HG03060 (cell line): ENCODE data around the gene ANKS1B.

Source experiments
- ATAC-seq: cut with Tn5 transposase; IDR thresholded peaks from one replicate; pipeline ENCODE4 v1.9.1; 2021; ENCODE audit warnings: low read depth, moderate number of reproducible peaks; ENCODE audit not compliant: unreplicated experiment

ANKS1B gene

DNA sequence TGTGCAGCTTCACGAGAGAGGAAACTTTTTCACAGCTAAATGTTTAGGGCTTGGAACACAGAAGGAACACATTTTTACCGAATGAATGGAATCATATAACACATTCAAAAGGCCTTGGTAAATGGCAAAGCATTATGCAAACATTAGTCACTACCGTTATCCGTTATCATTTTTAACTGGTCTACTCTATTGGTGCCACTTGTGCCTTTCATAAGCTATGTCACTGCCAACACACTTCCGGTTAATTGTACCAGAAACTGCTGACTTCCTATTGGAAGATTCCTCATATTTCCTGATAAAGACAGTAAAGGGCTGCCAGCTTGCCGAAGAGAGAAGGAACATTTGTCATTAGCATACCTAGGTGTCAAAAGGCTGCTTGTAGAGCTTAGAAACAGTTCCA lies 1170.5 kb downstream of the ANKS1B start:
- no peak for ATAC-seq

DNA sequence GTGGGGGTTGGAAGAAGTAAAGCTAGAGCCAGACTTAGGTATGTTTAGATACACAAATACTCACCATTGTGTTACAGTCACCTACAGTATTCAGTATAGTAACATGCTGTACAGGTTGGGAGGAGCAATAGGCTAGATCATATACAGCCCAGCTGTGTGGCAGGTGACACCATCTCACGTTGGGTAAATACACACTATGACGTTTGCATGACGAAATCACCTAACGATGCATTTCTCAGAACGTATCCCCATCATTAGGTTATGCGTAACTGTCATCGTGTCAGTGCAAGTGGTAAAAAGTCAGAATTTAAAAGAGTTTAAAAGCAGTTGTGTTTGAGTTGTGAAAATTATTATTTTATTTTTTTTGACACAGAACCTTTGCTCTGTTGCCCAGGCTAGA lies 1172.5 kb downstream of the ANKS1B start:
- ATAC-seq, result no peak

DNA sequence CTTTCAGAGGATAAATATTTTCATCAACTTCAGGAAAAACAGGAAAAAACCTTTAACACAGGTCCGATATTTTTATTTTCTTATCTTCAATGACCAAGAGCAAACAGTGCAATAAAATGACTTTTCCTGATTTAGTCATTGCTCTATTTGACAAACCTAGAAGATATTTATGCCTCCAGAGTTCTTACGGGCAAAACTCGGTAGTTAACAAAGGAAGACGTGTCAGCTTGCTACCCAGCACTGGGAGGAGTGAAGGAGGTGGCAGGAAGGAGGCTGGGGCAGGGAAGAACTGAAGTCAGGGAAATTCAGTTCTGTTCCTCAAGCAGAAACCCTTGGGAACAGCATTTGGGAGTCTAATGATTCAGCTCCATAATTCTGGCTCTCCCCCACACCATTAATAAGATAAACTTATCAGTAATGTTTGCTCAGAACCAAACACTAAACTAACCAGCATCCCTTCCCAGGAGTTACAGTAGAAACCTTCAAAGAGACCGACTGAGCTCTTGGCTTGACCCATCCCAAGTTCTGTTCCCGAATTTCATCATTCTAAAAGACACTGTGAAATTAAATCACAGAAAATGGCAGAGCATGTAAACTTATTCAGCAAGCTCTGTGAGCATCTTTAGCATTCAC lies 1176.4 kb downstream of the ANKS1B start:
- no peak for ATAC-seq

DNA sequence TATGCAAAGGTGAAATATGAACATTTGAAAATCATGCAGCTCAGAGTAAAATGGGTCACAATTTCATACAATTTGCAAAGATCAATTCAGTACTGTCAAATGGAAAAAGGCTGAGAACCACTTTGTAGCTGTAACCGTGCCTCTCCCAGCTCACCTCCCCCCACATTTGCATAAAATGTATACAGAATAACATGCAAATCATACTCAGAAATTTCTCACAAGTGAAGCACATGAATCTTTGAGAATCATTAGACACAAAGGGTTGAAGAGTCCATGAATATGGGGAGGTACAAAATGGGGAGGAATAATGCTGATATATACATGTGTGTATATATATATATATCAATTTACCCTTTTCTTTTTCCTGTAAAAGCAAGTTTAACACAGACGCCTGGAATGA lies 1177.5 kb downstream of the ANKS1B start:
- ATAC-seq, result no peak

DNA sequence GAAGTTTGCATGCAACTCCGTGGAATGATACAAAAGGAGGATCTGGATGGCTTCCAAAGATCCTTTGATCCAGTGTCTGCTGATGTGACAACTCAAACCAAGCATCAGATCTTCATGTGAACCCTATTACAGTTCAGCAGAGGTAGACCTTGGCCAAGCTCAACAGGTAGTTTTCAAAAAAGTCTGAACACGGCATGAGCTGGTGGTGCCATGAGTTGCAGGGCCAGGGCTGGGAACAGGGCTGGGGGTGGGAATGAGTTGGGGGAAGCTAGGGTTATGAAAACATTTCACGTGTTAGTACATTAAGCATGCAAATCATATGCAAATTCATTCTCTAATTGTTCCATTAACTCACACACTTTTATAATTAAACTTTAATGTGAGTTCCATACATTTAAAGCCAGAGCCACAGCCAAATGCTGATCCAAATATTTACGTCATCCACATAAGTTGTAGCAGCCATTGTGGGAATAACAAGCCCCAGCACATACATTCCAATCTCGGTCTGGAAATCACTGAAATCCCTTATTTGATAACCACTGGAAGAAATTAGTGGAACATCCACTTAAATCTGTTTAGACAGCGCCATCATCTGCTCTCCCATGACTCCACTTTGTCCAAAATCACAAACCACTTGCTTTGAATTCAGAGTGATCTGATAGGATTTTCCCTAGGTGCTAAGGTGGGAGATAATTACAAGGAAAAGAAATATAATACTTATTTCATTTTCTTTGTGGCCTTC lies 1181.1 kb downstream of the ANKS1B start:
- no peak for ATAC-seq

DNA sequence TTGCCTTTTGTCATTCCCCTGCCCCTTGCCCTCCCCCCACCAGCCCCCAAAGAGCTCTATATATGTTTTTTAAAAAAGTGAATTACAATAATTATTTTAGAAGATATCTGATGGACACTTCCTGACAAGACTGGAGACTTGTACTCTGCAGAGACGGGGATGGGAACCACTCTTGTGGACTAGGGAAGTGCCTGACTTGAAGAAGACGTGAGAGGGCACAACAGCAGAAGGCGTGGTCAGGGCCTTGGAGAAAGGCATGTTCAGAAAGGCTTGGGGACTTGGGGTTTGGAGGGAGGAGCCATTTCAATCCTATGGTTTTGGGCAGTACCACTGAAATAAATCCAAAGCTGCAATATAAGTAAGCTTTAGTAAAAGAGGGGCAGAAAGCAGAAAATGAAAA lies 1184.9 kb downstream of the ANKS1B start:
- ATAC-seq, result no peak

DNA sequence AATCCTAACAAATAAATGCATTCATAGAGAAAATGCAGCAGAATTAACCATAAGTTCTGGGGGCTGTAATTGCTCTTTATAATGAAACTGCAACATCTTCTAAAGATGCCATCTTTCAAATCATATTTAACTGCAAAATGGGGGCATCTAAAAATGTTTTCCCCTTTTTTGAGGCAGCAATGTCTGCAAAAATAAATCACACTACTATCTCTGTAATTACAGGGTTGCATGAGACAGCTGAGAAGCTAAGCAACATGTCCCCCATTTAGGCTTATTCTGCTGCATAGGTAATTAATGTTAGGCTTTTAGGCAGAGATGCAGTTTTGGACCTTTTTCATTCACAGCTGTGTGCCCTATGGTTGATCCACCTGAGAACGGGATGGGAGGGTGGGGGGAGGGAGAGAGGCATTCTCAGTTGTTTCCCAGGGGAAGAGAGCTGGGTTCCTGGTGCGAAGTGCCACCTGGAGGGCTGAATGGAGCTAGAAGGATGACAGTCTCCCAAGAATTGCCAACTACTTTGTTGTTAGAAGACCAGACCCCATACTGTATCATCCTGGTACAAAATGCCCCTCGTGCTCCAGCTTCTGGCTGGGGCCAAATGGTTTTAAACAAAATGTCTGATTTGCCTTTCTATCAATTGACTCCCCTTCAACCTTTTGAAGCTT lies 1185.5 kb downstream of the ANKS1B start:
- ATAC-seq, result no peak

DNA sequence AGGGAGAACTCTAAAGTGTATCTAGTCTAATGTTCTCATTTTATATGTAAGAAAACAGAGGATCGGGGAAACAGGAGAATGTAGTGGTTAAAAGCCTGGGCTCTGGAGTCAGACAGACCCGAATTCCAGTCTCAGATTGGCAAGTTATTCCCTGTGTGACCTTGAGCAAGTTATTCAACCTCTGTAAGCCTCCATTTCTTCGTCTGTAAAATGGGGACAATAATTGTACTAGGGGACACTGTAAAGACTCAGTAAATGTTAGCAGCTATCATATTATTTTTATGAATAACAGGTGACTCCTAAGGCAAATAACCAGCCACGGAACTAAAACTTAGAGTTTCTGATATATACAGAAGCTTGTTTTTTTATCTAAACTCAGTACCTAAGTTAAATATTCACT lies 1187.5 kb downstream of the ANKS1B start:
- ATAC-seq, result no peak

DNA sequence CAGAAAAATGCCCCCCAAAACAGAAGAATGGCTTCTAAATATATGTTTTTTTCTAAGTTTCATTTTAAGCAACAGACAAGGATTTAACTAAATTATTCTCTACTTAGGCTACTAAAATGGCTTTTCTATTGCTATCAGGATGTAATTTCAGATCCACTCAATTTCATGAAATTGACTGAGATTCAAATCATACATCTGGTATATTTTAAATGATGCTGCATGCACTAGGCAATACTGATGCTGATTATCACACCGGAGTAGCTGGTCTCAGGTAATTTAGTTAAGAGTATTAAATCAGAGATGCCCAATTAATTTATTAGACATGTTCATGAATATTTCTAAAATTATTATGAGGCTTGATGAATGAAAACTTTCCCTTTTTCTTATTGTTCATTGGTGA lies 1188.0 kb downstream of the ANKS1B start:
- no peak for ATAC-seq

DNA sequence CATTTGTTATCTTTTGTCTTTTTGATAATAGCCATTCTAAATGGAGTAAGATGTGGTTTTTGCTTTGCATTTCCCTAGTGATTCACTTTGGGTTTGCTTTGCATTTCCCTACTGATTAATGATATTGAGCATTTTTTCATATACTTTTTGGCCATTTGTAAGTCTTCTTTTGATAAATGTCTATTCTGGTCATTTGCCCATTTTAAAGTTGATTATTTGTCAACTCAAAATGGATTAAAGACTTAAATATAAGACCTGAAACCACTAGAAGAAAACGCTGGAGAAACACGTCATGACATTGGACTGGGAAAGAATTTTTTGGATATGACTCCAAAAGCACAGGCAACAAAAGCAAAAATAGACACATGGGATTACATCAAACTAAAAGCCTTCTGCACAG lies 1191.6 kb downstream of the ANKS1B start:
- ATAC-seq, result no peak

DNA sequence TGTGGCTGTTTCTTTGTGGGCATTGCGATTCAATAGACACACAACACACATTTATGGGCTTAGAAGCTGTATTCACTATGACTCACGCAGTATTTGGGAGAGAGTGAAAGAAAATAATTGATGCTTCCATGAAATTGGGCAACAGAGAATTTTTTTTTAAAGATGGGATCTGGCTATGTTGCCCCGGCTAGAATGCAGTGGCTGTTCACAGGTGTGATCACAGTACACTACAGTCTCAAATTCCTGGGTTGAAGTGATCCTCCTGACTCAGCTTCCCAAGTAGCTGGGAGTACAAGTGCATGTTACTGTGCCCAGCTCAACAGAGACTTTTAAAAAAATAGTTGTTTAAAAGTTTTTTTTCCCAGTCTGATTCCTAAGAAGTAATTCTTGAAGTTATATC lies 1193.3 kb downstream of the ANKS1B start:
- ATAC-seq, result no peak

DNA sequence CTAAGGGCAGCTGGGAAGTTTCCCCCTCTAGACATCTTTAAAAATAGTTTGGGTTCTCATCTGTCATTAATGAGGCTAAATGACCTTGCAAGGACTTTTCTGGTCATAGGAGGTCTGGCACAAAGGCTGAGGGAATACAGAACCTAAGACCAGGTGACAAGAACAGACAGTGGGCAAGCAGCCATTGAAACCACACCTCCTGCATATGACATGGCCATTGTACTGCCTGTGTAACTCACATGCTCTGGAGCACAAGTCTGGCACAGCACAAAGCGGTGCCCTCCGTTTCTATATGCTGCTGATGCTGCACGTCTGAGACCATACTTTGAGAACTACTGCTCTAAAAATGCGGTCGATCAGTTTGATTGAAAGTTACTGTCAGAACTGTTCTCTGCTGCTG lies 1196.3 kb downstream of the ANKS1B start:
- ATAC-seq, result no peak

DNA sequence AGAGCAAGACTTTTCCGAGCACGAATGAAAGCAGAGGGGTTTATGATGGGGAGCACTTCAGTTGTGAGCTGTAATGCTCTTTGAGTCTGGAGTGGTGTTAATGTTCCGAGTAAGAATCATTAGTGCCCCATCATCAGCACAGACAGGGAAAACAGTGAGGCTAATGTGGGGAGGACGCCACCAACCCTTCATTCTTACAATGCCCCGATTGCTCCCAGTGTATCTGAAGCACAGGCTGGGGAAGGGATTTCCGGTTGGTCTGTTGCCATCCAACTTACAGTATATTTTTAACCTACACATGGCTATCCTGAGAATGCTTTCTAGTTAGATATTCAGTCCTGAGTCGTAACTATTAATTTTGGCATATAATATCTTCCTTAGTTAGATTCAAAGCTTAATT lies 1198.1 kb downstream of the ANKS1B start:
- ATAC-seq, result no peak

DNA sequence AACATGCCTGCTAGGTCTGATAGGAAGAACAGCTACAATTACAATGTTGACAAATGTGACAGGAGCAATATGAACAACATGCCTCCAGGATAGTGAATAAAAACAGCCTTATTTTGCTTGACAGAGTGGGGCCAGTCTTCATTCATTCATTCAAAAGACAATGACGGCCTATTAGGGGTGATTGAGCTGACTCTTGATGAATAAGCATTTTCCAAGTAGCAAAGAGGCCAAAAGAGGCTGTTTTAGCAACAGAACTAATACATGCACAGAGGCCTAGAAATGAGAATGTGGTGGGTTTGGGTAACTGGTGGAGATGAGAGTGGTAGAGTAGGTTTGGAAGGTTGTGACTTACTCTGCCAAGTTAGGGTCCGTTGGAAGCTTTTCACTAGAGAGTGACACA lies 1201.3 kb downstream of the ANKS1B start:
- no peak for ATAC-seq

DNA sequence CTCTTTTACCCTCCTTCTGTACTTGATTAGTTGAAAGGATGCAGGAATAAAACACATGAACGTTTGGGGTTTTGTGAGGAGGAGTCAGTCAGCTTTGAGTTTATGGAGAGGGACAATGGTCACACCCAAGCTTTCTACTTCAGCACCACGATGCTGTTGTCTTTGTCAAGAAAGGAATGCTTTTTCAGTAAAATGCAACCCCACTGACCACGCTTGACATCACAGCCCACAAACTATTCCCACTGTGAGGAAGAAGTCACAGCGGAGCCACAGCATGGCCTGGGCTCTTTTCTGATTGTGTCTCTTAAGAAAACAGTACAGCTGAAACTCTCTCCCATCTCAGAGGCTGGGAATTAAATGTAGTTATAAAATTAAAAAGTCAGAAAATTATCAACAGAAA lies 1204.5 kb downstream of the ANKS1B start:
- ATAC-seq, result no peak

DNA sequence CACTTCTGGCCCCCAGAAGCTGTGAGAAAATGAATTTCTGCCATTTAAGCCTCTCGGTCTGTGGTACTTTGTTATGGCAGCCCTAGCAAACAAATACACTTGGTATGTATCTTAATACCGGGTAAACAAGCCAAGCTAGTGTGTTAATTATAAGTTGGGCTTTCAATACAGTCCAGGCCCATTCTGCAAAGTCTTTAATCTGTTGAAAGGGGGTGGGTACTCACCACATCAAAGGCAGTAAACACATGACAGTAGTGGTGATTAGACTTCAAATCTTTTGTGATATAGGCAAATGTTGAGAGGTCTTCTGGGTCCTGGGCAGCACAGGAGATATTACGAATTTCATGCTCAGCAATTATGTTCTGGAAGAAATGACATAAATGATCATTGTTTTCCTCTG lies 1211.9 kb downstream of the ANKS1B start:
- ATAC-seq, result no peak

DNA sequence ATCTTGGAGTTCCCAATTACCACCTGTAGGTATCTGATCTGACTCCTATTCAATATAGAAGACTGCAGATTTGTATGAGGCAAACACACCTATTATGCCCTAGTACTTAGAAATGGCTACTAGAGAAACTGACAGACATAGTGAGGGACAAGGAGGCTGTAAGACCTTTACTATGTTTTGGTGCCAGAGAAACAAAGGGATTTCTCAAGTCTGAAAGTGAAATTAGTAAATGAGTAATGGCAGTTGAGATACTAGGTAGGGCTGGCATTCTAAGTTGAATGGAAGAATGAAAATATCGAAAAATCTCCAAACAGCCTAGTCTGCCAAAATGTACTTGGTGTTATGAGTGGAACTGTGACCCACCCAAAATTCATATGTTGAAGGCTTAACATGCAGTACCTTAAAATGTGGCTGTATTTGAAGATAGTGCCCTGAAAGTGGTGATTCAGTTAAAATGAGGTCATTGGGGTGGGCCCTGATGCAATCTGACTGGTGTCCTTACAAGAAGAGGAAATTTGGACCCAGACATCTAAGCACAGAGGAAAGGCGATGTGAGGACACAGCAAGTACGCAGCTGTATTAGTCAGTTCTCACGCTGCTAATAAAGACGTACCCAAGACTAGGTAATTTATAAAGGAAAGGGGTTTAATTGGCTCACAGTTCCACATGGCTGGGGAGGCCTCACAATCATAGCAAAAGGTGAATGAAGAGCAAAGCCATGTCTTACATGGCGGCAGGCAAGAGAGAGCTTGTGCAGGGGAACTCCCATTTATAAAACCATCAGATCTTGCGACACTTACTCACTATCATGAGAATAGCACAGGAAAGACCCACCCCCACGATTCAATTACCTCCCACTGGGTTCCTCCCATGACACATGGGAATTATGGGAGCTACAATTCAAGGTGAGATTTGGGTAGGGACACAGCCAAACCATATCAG lies 1212.7 kb downstream of the ANKS1B start:
- ATAC-seq, result no peak

DNA sequence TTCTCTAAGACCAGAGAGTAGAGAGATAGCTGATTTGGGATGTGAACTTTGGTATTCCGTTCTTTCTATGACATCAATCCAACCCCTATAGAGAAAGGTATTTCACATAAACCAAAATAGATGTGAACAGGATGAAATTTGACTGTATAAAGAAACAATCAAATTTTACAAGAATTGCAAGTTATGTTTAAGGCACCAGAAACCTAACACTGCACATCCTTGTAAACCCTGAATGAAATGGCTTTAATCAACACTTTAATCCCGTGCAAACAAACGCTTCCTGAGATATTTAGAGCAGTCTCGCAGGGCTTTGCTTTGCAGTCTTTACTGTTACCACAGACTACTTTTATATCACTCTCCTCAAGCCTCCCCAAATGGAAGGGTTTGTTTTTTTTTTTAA lies 1214.5 kb downstream of the ANKS1B start:
- ATAC-seq, result no peak

DNA sequence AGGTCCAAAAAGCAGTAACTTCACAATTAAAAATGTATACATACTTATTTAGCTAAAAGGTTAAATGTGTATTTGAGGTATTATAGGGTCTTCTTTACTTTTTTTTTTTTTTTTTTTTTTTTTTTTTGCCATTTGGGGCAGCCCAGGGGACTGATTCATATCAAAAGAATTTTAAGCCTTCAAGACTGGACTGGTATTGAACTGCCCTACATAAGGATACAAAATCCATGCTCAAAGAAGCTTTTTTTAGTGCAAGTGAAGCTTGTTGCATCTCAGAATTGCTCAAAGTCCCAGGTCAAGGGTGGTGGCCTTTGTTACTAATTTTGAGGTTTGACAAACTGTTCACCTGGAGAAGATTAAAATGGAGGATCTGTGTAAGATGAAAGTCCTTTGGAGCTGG lies 1215.7 kb downstream of the ANKS1B start:
- ATAC-seq, result no peak

DNA sequence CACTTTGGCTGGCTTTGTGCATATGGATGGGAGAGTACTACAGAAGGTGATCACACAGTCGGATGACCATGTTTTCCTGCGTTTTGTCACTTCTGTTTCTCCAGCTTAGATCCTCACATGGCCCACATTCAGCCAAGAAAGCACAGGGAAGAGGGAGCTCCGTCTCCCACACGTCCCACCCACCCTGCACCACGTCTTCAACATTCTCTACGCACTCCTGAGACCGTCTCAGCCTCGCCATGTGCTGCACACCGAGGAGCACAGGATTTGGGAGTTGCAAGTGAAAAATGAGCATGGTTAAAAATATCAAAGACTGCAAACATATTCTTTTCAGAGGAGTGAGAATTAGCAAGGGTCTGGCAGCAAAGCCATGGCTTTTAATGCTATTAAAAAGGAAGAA lies 1217.5 kb downstream of the ANKS1B start:
- ATAC-seq, result no peak

DNA sequence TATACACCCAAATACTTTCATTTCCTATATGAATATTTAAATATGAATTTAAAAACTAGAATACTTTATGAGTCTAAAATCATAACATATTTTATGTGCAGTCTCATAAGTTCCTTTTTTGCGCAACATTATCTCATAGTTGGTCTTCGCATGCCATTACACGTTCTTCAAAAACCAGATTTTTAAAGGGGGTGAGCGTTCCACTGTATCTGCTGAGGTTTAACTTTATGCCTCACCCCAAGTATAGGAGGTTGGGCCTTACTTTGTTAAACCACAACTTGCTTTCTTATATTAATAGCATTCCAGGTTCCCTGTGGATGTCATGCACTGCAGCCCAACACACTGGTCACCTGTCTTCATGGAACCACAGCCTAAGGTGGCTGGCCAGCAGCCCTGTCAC lies 1221.1 kb downstream of the ANKS1B start:
- no peak for ATAC-seq
